GM18873 (cell line): ENCODE results near the gene CAMTA1.

Experiments used
- ATAC-seq: cut with Tn5 transposase; IDR thresholded peaks from one replicate; pipeline ENCODE4 v1.9.1; 2021; ENCODE audit warnings: mild to moderate bottlenecking, moderate library complexity, moderate number of reproducible peaks; ENCODE audit not compliant: unreplicated experiment, low FRiP score

Gene CAMTA1

GRCh38 chr1:7013833-7014639 lies 228.8 kb downstream of the CAMTA1 start:
- no peak for ATAC-seq

- no peak for ATAC-seq
These were observed 229.3 kb downstream of the CAMTA1 start for GRCh38 chr1:7014640-7014930.

- ATAC-seq: no peak
These were observed 229.8 kb downstream of the CAMTA1 start for GRCh38 chr1:7015022-7015421.

GRCh38 chr1:7018351-7018750 lies 233.1 kb downstream of the CAMTA1 start:
- no peak for ATAC-seq

- no peak for ATAC-seq
These were observed 233.6 kb downstream of the CAMTA1 start for GRCh38 chr1:7018826-7019225.

GRCh38 chr1:7019510-7019909 lies 234.3 kb downstream of the CAMTA1 start:
- no peak for ATAC-seq

GRCh38 chr1:7022058-7022457 lies 236.8 kb downstream of the CAMTA1 start:
- ATAC-seq: no peak

- ATAC-seq: no peak
These were observed 239.8 kb downstream of the CAMTA1 start for GRCh38 chr1:7025013-7025412.

- ATAC-seq: no peak
These were observed 240.9 kb downstream of the CAMTA1 start for GRCh38 chr1:7026169-7026568.

- no peak for ATAC-seq
These were observed 247.7 kb downstream of the CAMTA1 start for GRCh38 chr1:7032992-7033391.

- ATAC-seq: no peak
These were observed 251.1 kb downstream of the CAMTA1 start for GRCh38 chr1:7036386-7036785.

GRCh38 chr1:7039590-7040220 lies 254.5 kb downstream of the CAMTA1 start:
- no peak for ATAC-seq

GRCh38 chr1:7040969-7041695 lies 255.9 kb downstream of the CAMTA1 start:
- ATAC-seq: no peak

- ATAC-seq: no peak
These were observed 257.3 kb downstream of the CAMTA1 start for GRCh38 chr1:7042322-7043190.

- ATAC-seq: no peak
These were observed 257.9 kb downstream of the CAMTA1 start for GRCh38 chr1:7043191-7043549.

GRCh38 chr1:7043719-7044535 lies 258.7 kb downstream of the CAMTA1 start:
- ATAC-seq: no peak

GRCh38 chr1:7045897-7046296 lies 260.6 kb downstream of the CAMTA1 start:
- ATAC-seq: no peak

GRCh38 chr1:7046314-7046713 lies 261.1 kb downstream of the CAMTA1 start:
- no peak for ATAC-seq

- ATAC-seq: no peak
These were observed 261.6 kb downstream of the CAMTA1 start for GRCh38 chr1:7046891-7047290.

- ATAC-seq: no peak
These were observed 262.6 kb downstream of the CAMTA1 start for GRCh38 chr1:7047866-7048265.
